ENCODE measurements around the gene PGC.
A peak's percentile ranks its signal among the peaks of the same experiment; 100 is the strongest.

Gene PGC

DNA sequence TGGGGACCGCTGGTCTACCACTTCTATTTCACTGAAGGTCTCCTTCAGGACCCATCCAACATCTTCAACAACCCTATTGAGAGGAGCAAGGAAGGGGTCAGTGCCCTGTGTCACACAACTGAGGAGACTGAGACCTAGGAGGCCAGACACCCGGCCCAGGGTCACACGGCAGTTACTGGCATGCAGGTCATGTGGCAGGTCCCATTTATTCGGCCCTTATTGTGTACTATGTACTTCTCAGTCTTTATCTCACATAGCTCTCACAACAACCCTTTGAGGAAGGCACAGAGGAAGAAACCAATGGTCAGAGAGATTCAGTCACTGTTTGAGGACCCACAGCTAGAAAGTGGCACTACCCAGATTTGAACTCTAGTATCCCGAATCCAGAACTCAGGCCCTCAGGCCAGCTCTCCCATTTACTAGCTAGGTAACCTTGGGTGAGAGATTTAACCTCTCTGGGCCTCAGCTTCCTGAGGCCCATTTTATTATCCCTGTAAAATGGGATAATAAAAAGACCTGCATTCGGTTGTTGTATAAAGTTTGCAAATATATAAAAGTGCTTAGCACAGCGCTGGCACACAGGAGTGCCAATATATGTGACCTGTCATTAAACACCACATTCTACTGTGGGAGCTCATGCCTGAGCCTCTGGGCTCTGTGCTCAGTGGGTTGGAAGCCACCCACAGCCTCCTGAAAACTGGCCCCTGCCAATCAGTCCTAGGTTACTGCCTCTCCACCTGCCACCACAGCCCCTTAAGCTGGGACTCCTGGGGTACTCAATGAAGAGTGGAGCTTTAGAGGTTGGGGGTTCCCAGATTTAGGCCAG is 27.5 kb downstream of the PGC start:
- Histone ChIP-seq H3K27ac (no peak overlapping the region), H3K36me3 (ENCODE audit: insufficient read depth, low read length) (no peaks in the 10 kb centered on the region), H3K4me3 (no peak overlapping the region), H3K9me3 (ENCODE audit: low read depth, low read length) (no peaks in the 10 kb centered on the region), H3K9ac (ENCODE audit: insufficient read length) (no peak overlapping the region)
- DNase-seq (ENCODE audit: low read depth, low spot score) = no peak
- TF ChIP-seq FOXP2 (optimal IDR thresholded peaks at IDR 0.05; ENCODE audit: control extremely low read depth, extremely low read length, insufficient read depth) (no peak), EZH2 (IDR thresholded peaks at IDR 0.05) (no peak), POLR2AphosphoS5 (IDR thresholded peaks at IDR 0.05; ENCODE audit: borderline replicate concordance, low read depth, low read length) (no peak)

DNA sequence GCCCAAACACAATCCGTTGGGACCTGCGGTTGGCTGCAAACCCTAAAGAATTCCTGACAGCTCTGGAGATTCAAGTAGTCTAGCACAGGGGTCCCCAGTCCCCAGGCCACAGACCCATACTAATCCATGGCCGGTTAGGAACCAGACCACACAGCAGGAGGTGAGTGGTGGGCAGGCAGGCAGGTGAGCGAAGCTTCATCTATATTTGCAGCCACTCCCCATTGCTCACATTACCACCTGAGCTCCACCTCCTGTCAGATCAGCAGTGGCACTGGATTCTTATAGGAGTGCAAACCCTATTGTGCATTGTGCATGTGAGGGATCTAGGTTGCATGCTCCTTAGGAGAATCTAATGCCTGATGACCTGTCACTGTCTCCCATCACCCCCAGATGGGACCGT is 28.4 kb downstream of the PGC start:
- DNase-seq (ENCODE audit: low read depth, low spot score) = no peak
- no peaks in the 10 kb centered on the region for H3K9me3 ChIP-seq (ENCODE audit: low read depth, low read length)
- TF ChIP-seq EZH2 (IDR thresholded peaks at IDR 0.05) (no peak), FOXP2 (optimal IDR thresholded peaks at IDR 0.05; ENCODE audit: control extremely low read depth, extremely low read length, insufficient read depth) (no peak), POLR2AphosphoS5 (IDR thresholded peaks at IDR 0.05; ENCODE audit: borderline replicate concordance, low read depth, low read length) (no peak)
- 0 out of 2 replicates have a peak overlapping the region, but pooled peaks have one; percentile 13 for H3K27ac ChIP-seq
- no peak overlapping the region for H3K9ac ChIP-seq (ENCODE audit: insufficient read length)
- H3K36me3 ChIP-seq (ENCODE audit: insufficient read depth, low read length) = no peaks in the 10 kb centered on the region
- no peak overlapping the region for H3K4me3 ChIP-seq

- TF ChIP-seq FOXP2 (optimal IDR thresholded peaks at IDR 0.05; ENCODE audit: control extremely low read depth, extremely low read length, insufficient read depth) = no peak
- TF ChIP-seq POLR2AphosphoS5 (IDR thresholded peaks at IDR 0.05; ENCODE audit: borderline replicate concordance, low read depth, low read length) = no peak
- no peak for TF ChIP-seq EZH2 (IDR thresholded peaks at IDR 0.05)
- peak overlapping the region; percentile 67 for H3K27ac ChIP-seq
- H3K36me3 ChIP-seq (ENCODE audit: insufficient read depth, low read length) = no peaks in the 10 kb centered on the region
- no peak overlapping the region for H3K9ac ChIP-seq (ENCODE audit: insufficient read length)
- peak; percentile 37 for DNase-seq (ENCODE audit: low read depth, low spot score)
- H3K9me3 ChIP-seq (ENCODE audit: low read depth, low read length) = no peaks in the 10 kb centered on the region
- H3K4me3 ChIP-seq = peak overlapping the region; percentile 31
Measured at GRCh38 chr6:41717392-41717736, 29.8 kb downstream of the PGC start.

DNA sequence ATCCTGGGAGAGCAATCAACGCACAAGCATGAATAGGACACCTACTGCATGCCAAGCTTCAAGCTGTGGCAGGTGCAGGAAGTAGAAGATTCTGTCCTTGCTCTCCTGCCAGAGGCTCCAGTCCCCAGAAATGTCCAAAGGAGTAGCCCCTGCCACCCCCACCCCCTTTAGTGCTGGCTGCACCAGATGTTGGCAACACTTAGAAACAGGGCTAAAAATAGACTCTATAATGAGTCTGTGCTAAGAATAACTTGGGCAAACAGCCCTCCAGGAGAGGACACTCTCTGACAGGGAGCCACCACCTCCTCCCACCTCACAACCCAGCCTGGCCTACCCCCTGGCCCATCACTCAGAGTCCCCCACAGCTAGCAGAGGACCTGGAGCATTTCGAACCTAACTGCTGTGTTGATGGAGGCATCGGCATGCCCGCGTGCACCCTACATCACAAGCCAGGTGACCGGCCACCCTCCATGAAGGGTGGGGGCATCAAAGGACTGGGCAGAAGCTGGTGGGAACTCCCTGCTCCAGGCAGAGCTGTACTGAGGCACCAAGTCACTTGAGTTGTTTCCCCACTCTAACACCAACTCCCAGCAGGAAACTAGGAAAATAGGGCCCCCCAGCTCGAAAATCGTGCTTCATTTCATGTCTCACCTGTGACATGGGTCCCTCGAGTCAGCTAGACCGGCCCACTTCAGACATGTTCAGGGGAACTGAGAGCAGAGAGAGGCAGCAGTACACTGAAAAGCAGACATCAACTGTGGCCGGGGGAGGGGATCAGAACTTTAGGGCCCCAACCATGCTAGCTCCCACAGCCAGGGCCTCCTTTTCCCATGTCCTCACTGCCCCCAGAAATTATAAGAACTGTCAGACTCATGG is 30.4 kb downstream of the PGC start:
- peak overlapping the region; percentile 31 for H3K4me3 ChIP-seq
- no peaks in the 10 kb centered on the region for H3K9me3 ChIP-seq (ENCODE audit: low read depth, low read length)
- DNase-seq (ENCODE audit: low read depth, low spot score) = no peak
- peak overlapping the region; percentile 67 for H3K27ac ChIP-seq
- H3K9ac ChIP-seq (ENCODE audit: insufficient read length) = no peak overlapping the region
- H3K36me3 ChIP-seq (ENCODE audit: insufficient read depth, low read length) = no peaks in the 10 kb centered on the region
- TF ChIP-seq POLR2AphosphoS5 (IDR thresholded peaks at IDR 0.05; ENCODE audit: borderline replicate concordance, low read depth, low read length) = no peak
- TF ChIP-seq EZH2 (IDR thresholded peaks at IDR 0.05) = no peak
- no peak for TF ChIP-seq FOXP2 (optimal IDR thresholded peaks at IDR 0.05; ENCODE audit: control extremely low read depth, extremely low read length, insufficient read depth)

DNA sequence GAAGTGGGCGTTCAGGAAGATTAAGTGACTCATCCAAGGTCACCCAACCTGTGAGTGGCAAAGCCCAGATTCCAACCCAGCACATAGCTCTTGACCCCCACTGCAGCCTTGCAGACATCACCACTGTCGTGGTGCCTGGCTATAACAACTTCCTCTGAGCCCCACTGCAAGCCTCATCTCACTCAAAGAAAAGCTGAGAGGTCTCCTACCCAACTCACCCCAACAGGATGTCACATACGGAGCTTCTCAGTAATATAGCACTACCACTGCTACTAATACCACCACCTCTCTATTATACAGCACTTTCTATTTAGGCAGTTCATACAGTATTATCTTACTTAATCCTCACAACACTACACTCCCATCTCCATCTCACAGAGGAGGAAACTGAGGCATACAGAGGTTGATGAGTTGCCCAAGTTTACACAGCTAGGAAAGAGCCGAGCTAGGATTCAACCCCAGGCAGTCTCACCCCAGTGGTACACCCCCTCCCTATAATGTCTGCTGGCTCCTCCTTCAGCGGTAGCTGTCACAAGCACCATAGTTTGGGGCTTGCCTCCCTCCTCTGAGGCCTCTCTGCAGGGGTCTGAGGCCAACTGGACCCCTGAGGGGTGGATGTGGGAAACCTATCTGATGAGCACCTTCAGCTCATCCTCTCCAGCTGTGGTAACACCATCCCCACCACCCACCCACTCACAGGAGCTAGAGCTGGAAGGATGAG is 31.2 kb downstream of the PGC start:
- Histone ChIP-seq H3K9me3 (ENCODE audit: low read depth, low read length) (no peaks in the 10 kb centered on the region), H3K4me3 (no peak overlapping the region), H3K9ac (ENCODE audit: insufficient read length) (no peak overlapping the region), H3K36me3 (ENCODE audit: insufficient read depth, low read length) (no peaks in the 10 kb centered on the region), H3K27ac (no peak overlapping the region)
- DNase-seq (ENCODE audit: low read depth, low spot score) = no peak
- no peak for TF ChIP-seq POLR2AphosphoS5 (IDR thresholded peaks at IDR 0.05; ENCODE audit: borderline replicate concordance, low read depth, low read length)
- no peak for TF ChIP-seq EZH2 (IDR thresholded peaks at IDR 0.05)
- TF ChIP-seq FOXP2 (optimal IDR thresholded peaks at IDR 0.05; ENCODE audit: control extremely low read depth, extremely low read length, insufficient read depth) = no peak

DNA sequence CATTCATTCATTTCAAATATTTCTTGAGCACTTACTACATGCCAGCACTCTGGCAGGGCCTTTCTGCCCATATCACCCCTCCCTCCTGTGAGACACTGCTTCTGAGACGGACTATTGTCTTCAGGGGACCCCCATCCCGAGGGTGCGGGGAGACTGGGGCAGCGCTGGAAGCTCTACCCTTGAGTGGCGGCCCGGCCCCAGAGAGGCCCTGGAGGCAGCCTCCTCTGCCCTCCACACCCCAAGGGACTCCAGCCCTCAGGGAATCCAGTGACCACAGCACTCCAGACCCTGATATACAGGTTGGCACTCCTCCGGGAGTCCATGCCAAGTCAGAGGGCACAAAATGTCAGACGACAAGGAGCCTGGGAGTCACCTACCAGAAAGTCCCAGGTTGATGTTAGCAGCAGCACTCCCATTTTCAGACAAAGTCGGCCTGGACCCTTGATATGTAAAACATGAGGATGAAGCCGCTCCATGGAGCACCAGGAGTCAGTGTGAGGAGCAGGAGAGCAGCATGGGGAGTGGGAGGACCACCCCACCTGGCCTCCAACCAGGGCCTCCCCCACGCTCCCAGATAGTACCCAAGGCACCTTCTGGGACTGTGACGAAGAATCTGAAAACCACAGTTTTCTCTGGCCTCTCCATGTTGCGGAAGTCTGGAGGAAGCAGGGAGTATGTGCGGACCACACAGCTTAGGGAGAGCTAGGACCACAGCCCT is 32.5 kb downstream of the PGC start:
- no peak overlapping the region for H3K9ac ChIP-seq (ENCODE audit: insufficient read length)
- no peak for DNase-seq (ENCODE audit: low read depth, low spot score)
- no peaks in the 10 kb centered on the region for H3K36me3 ChIP-seq (ENCODE audit: insufficient read depth, low read length)
- H3K27ac ChIP-seq = no peak overlapping the region
- no peaks in the 10 kb centered on the region for H3K9me3 ChIP-seq (ENCODE audit: low read depth, low read length)
- TF ChIP-seq FOXP2 (optimal IDR thresholded peaks at IDR 0.05; ENCODE audit: control extremely low read depth, extremely low read length, insufficient read depth) = no peak
- no peak for TF ChIP-seq EZH2 (IDR thresholded peaks at IDR 0.05)
- TF ChIP-seq POLR2AphosphoS5 (IDR thresholded peaks at IDR 0.05; ENCODE audit: borderline replicate concordance, low read depth, low read length) = no peak
- H3K4me3 ChIP-seq = no peak overlapping the region

- H3K4me3 ChIP-seq = no peak overlapping the region
- no peak for TF ChIP-seq EZH2 (IDR thresholded peaks at IDR 0.05)
- no peak for TF ChIP-seq POLR2AphosphoS5 (IDR thresholded peaks at IDR 0.05; ENCODE audit: borderline replicate concordance, low read depth, low read length)
- TF ChIP-seq FOXP2 (optimal IDR thresholded peaks at IDR 0.05; ENCODE audit: control extremely low read depth, extremely low read length, insufficient read depth) = no peak
- H3K9ac ChIP-seq (ENCODE audit: insufficient read length) = no peak overlapping the region
- no peak overlapping the region for H3K27ac ChIP-seq
- no peak for DNase-seq (ENCODE audit: low read depth, low spot score)
- H3K9me3 ChIP-seq (ENCODE audit: low read depth, low read length) = no peaks in the 10 kb centered on the region
- H3K36me3 ChIP-seq (ENCODE audit: insufficient read depth, low read length) = no peaks in the 10 kb centered on the region
Measured at GRCh38 chr6:41713650-41714291, 33.4 kb downstream of the PGC start.
